CD8-positive, alpha-beta memory T cell (primary cell): ENCODE data around the gene MYOCD. TPM values are rescaled to one million over a fixed set of nuclear protein-coding genes. Genes with fewer than 3 reads are reported as not detected.

Experiments
- CTCF ChIA-PET: fragments of 350-600 bp; sonication (Branson Sonifier 250); formaldehyde crosslinking; loops from one replicate; lab custom pipeline; 2021; ENCODE audit warnings: antibody characterized with exemption; lab: Charles Lee
- POLR2A ChIA-PET: fragments of 350-600 bp; sonication (Branson Sonifier 250); formaldehyde crosslinking; loops from one replicate; lab custom pipeline; 2021; ENCODE audit warnings: antibody characterized with exemption; lab: Charles Lee
- DNase-seq, 5 donors: peaks; one replicate each; pipeline versions ENCODE4 v3.0.0 to v3.0.0-alpha.2; 2020 to 2022; ENCODE audit warnings: mixed read lengths in 1 of 5
- H3K27ac ChIP-seq: one replicate; pipeline ENCODE4 v1.7.0; 2013; ENCODE audit warnings: low read depth, mild to moderate bottlenecking, low read length, moderate library complexity
- H3K27me3 ChIP-seq: 2 replicates; pipeline ENCODE4 v1.7.0; 2013; ENCODE audit warnings: low read length, mild to moderate bottlenecking; ENCODE audit not compliant: insufficient read depth, poor library complexity, severe bottlenecking
- H3K36me3 ChIP-seq: 2 replicates; pipeline ENCODE4 v1.7.0; 2013; ENCODE audit warnings: mild to moderate bottlenecking, low read length, moderate library complexity; ENCODE audit not compliant: insufficient read depth
- H3K4me1 ChIP-seq: 2 replicates; pipeline ENCODE4 v1.7.0; 2013; ENCODE audit warnings: mild to moderate bottlenecking, low read length, moderate library complexity; ENCODE audit not compliant: insufficient read depth
- H3K4me3 ChIP-seq: 2 replicates; pipeline ENCODE4 v1.7.0; 2013; ENCODE audit warnings: mild to moderate bottlenecking, low read length
- H3K9me3 ChIP-seq: 2 replicates; pipeline ENCODE4 v1.7.0; 2013; ENCODE audit warnings: mild to moderate bottlenecking, low read length
- H3K27ac Mint-ChIP-seq, 8 donors: one replicate each; pipeline ENCODE4 v1.8.0; 2020 to 2021; ENCODE audit warnings: mixed read lengths in 8 of 8, mild to moderate bottlenecking in 6 of 8, inconsistent platforms in 3 of 8, moderate library complexity in 3 of 8
- H3K27me3 Mint-ChIP-seq, 2 donors: one replicate each; pipeline ENCODE4 v1.8.0; 2020 to 2021; ENCODE audit warnings: mixed read lengths in 2 of 2, mild to moderate bottlenecking in 1 of 2, moderate library complexity in 1 of 2
- H3K36me3 Mint-ChIP-seq, 3 donors: one replicate each; pipeline ENCODE4 v1.8.0; 2020 to 2021; ENCODE audit warnings: mixed read lengths in 3 of 3, inconsistent platforms in 1 of 3, mild to moderate bottlenecking in 1 of 3
- H3K4me1 Mint-ChIP-seq, 3 donors: one replicate each; pipeline ENCODE4 v1.8.0; 2020 to 2021; ENCODE audit warnings: mixed read lengths in 3 of 3, inconsistent platforms in 1 of 3, mild to moderate bottlenecking in 1 of 3
- H3K4me3 Mint-ChIP-seq, 7 donors: one replicate each; pipeline ENCODE4 v1.8.0; 2020 to 2021; ENCODE audit warnings: mixed read lengths in 7 of 7, mild to moderate bottlenecking in 6 of 7, moderate library complexity in 4 of 7, inconsistent platforms in 2 of 7
- H3K9me3 Mint-ChIP-seq, 5 donors: one replicate each; pipeline ENCODE4 v1.8.0; 2020 to 2022; ENCODE audit warnings: mixed read lengths in 5 of 5, mild to moderate bottlenecking in 3 of 5, moderate library complexity in 2 of 5, inconsistent platforms in 1 of 5
- polyA plus RNA-seq: library from polyadenylated mRNA; unstranded; fragments of 300-500 nt; fragmentation: Illumina TruSeq; gene quantifications from one replicate; pipeline ENCODE4 v1.2.3, GENCODE V29; 2021
- total RNA-seq, 2 experiments: library from RNA; stranded (reverse); gene quantifications; one replicate each; pipeline ENCODE4 v1.2.3, GENCODE V29; 2021

Gene MYOCD
- total and polyA plus RNA-seq, 3 experiments from 2014 or later = not detected

DNA sequence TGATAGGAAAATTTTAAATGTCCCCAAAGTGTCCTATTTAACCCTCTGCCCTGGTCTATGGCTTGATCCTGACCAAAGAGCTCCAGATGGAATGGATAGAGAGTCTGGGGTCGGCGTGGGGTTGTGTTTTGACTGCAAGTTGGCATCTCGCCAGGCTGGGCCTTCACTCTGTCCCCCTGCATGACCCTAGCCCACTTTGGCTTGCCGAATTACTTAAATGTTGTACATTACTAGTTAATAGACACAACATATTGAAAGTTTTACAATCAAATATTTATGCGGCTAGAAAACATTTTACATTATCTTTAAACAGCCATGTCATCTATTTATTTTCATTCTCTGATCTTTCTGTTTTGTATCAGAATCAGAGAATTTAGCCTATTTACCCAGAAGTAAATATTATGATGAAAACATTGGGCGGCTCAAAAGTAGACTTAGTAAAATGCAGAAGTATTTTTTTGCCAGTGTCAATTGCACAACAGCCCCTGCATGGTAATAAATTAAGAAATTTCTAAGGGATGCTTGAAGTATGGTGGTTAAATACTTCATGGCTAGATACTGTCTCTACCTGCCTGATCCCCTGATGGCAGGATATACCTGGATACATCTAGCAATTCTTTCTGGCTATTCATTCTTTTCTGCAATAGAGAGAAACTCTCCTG lies 18.8 kb upstream of the MYOCD start:
- peaks cover 0 to 2% of the 10 kb centered on the region in 2 donors for H3K27me3 Mint-ChIP-seq
- Histone ChIP-seq H3K4me3 (no peak overlapping the region), H3K27me3 (no peaks in the 10 kb centered on the region), H3K36me3 (no peaks in the 10 kb centered on the region), H3K4me1 (no peaks in the 10 kb centered on the region), H3K9me3 (no peaks in the 10 kb centered on the region), H3K27ac (no peak overlapping the region)
- H3K4me3 Mint-ChIP-seq = no peak overlapping the region
- ChIA-PET POLR2A (no interaction called here), CTCF (no interaction called here)
- H3K4me1 Mint-ChIP-seq = no peaks in the 10 kb centered on the region
- H3K36me3 Mint-ChIP-seq = no peaks in the 10 kb centered on the region
- H3K9me3 Mint-ChIP-seq = peaks cover 2 to 9% (median 6%) of the 10 kb centered on the region in 5 donors
- no peak for DNase-seq
- H3K27ac Mint-ChIP-seq = no peak overlapping the region

- CTCF ChIA-PET = no interaction called here
- Mint-ChIP-seq H3K4me3 (no peak overlapping the region), H3K27ac (no peak overlapping the region), H3K36me3 (no peaks in the 10 kb centered on the region), H3K4me1 (no peaks in the 10 kb centered on the region), H3K9me3 (peaks cover 2 to 9% (median 5%) of the 10 kb centered on the region in 5 donors), H3K27me3 (peaks cover 0 to 2% of the 10 kb centered on the region in 2 donors)
- Histone ChIP-seq H3K4me1 (no peaks in the 10 kb centered on the region), H3K27me3 (no peaks in the 10 kb centered on the region), H3K27ac (no peak overlapping the region), H3K9me3 (no peaks in the 10 kb centered on the region), H3K36me3 (no peaks in the 10 kb centered on the region), H3K4me3 (no peak overlapping the region)
- DNase-seq = no peak
- POLR2A ChIA-PET = no interaction called here
Measured at GRCh38 chr17:12648498-12648897, 17.2 kb upstream of the MYOCD start.

GRCh38 chr17:12655936-12656335 lies 9.8 kb upstream of the MYOCD start:
- Histone ChIP-seq H3K9me3 (no peaks in the 10 kb centered on the region), H3K36me3 (no peaks in the 10 kb centered on the region), H3K4me1 (no peaks in the 10 kb centered on the region), H3K27ac (no peak overlapping the region), H3K4me3 (no peak overlapping the region), H3K27me3 (no peaks in the 10 kb centered on the region)
- no peak overlapping the region for H3K4me3 Mint-ChIP-seq
- H3K27me3 Mint-ChIP-seq = no peaks in the 10 kb centered on the region
- ChIA-PET POLR2A (no interaction called here), CTCF (no interaction called here)
- H3K4me1 Mint-ChIP-seq = no peaks in the 10 kb centered on the region
- no peak for DNase-seq
- no peaks in the 10 kb centered on the region for H3K36me3 Mint-ChIP-seq
- no peak overlapping the region for H3K27ac Mint-ChIP-seq
- peaks cover 0 to 5% (median 2%) of the 10 kb centered on the region in 5 donors for H3K9me3 Mint-ChIP-seq

- CTCF ChIA-PET = no interaction called here
- Histone ChIP-seq H3K27me3 (no peaks in the 10 kb centered on the region), H3K27ac (no peak overlapping the region), H3K9me3 (no peaks in the 10 kb centered on the region), H3K36me3 (no peaks in the 10 kb centered on the region), H3K4me3 (no peak overlapping the region), H3K4me1 (no peaks in the 10 kb centered on the region)
- Mint-ChIP-seq H3K9me3 (peaks cover 0 to 5% (median 0%) of the 10 kb centered on the region in 5 donors), H3K27ac (no peak overlapping the region), H3K36me3 (no peaks in the 10 kb centered on the region), H3K4me1 (no peaks in the 10 kb centered on the region), H3K4me3 (no peak overlapping the region), H3K27me3 (peaks cover 0 to 1% of the 10 kb centered on the region in 2 donors)
- no peak for DNase-seq
- POLR2A ChIA-PET = no interaction called here
Measured at GRCh38 chr17:12656354-12656753, 9.3 kb upstream of the MYOCD start.

DNA sequence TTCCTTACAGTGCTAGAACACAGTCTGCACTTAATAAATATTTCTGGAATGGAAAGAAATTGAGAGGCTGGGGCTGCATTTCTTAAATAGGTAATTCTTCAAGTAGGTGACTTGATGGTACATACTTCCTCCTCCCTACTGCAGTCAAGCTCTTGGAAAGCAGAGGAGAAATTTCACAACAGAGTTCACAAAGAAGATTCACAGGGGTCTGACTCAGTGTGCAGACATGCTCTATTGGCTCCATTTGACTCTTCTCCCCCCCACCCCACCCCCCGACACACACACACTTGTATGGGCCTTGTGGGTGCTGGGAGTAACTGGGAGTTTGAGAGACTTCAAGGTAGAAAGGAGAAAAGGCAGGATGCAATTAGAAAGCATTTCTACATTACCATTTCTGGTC lies 6.2 kb upstream of the MYOCD start:
- ChIA-PET POLR2A (no interaction called here), CTCF (no interaction called here)
- H3K4me3 Mint-ChIP-seq = no peak overlapping the region
- H3K9me3 ChIP-seq = no peaks in the 10 kb centered on the region
- peaks cover 3 to 17% of the 10 kb centered on the region in 2 donors for H3K27me3 Mint-ChIP-seq
- H3K36me3 ChIP-seq = no peaks in the 10 kb centered on the region
- DNase-seq = no peak
- H3K27ac Mint-ChIP-seq = no peak overlapping the region
- H3K4me1 ChIP-seq = no peaks in the 10 kb centered on the region
- H3K27me3 ChIP-seq = no peaks in the 10 kb centered on the region
- no peaks in the 10 kb centered on the region for H3K4me1 Mint-ChIP-seq
- no peak overlapping the region for H3K4me3 ChIP-seq
- peaks cover 0 to 5% (median 3%) of the 10 kb centered on the region in 5 donors for H3K9me3 Mint-ChIP-seq
- no peaks in the 10 kb centered on the region for H3K36me3 Mint-ChIP-seq
- H3K27ac ChIP-seq = no peak overlapping the region

- DNase-seq = no peak
- ChIA-PET CTCF (no interaction called here), POLR2A (no interaction called here)
- Histone ChIP-seq H3K9me3 (no peaks in the 10 kb centered on the region), H3K27ac (no peak overlapping the region), H3K4me1 (no peaks in the 10 kb centered on the region), H3K36me3 (no peaks in the 10 kb centered on the region), H3K4me3 (no peak overlapping the region), H3K27me3 (no peaks in the 10 kb centered on the region)
- H3K27ac Mint-ChIP-seq = no peak overlapping the region
- no peaks in the 10 kb centered on the region for H3K36me3 Mint-ChIP-seq
- H3K27me3 Mint-ChIP-seq = peaks cover 24 to 38% of the 10 kb centered on the region in 2 donors
- peaks cover 0 to 7% (median 4%) of the 10 kb centered on the region in 5 donors for H3K9me3 Mint-ChIP-seq
- no peak overlapping the region for H3K4me3 Mint-ChIP-seq
- H3K4me1 Mint-ChIP-seq = peaks cover 0 to 3% (median 0%) of the 10 kb centered on the region in 3 donors
Measured at GRCh38 chr17:12664252-12664651, 1.4 kb upstream of the MYOCD start.

DNA sequence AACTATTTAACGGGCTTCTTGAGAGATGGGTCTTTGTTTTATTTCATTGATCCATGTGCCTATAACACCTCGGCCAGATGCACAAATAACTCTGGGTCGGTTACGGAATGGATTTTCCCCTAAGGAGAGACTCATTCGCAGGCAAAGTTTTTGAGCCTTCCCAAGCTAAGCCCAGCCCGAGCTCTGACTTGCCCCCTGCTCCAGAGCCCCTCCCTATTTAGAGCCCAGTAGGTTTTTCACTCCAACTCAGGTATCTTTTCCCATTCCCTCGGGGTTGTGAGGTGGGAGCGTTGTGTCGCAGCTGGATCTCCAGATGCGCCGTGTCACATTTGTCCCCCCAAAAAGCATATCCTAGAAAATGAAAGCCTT lies 812 bp upstream of the MYOCD start:
- H3K4me3 ChIP-seq = no peak overlapping the region
- Mint-ChIP-seq H3K9me3 (peaks cover 0 to 7% (median 4%) of the 10 kb centered on the region in 5 donors), H3K4me3 (no peak overlapping the region), H3K4me1 (peaks cover 0 to 3% (median 0%) of the 10 kb centered on the region in 3 donors), H3K27ac (no peak overlapping the region), H3K36me3 (no peaks in the 10 kb centered on the region), H3K27me3 (peaks cover 24 to 38% of the 10 kb centered on the region in 2 donors)
- H3K36me3 ChIP-seq = no peaks in the 10 kb centered on the region
- DNase-seq = no peak
- no peaks in the 10 kb centered on the region for H3K9me3 ChIP-seq
- ChIA-PET CTCF (no interaction called here), POLR2A (no interaction called here)
- H3K27ac ChIP-seq = no peak overlapping the region
- H3K27me3 ChIP-seq = no peaks in the 10 kb centered on the region
- no peaks in the 10 kb centered on the region for H3K4me1 ChIP-seq

DNA sequence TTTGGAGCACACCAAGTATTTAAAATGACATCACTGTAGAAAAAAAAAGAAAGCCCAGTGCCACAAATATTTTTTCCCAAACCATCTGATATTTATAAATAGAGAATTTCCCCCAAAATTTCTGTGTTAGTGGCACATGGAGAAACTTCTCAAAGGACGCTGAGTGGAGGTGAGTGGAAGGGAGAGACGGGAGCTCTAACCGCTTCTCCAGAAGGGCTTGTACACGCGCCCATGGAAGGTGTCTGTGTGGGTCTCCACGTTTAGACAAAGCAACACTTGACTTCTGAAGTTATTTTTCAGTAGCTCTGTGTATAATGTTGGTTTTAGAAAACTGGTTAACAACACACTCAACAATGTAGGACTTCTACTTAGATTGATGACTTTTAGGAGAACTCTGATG lies 1.0 kb downstream of the MYOCD start:
- no peaks in the 10 kb centered on the region for H3K9me3 ChIP-seq
- H3K27ac Mint-ChIP-seq = no peak overlapping the region
- DNase-seq = no peak
- H3K27me3 ChIP-seq = no peaks in the 10 kb centered on the region
- H3K36me3 ChIP-seq = no peaks in the 10 kb centered on the region
- peaks cover 24 to 33% of the 10 kb centered on the region in 2 donors for H3K27me3 Mint-ChIP-seq
- no peak overlapping the region for H3K4me3 Mint-ChIP-seq
- no peak overlapping the region for H3K4me3 ChIP-seq
- POLR2A ChIA-PET = no interaction called here
- CTCF ChIA-PET = no interaction called here
- peaks cover 0 to 3% (median 0%) of the 10 kb centered on the region in 3 donors for H3K4me1 Mint-ChIP-seq
- no peaks in the 10 kb centered on the region for H3K4me1 ChIP-seq
- peaks cover 0 to 7% (median 4%) of the 10 kb centered on the region in 5 donors for H3K9me3 Mint-ChIP-seq
- H3K36me3 Mint-ChIP-seq = no peaks in the 10 kb centered on the region
- no peak overlapping the region for H3K27ac ChIP-seq
